DMS 273 (cell line): ENCODE measurements around the gene VPREB1.
"Not testable (repeated sequence)": the region's sequence is repeated elsewhere in the genome, so short reads cannot be mapped to it uniquely, and the experiment has no call there.

Source experiments
- DNase-seq: peaks from one replicate; lab custom pipeline; 2025; ENCODE audit not compliant: unreplicated experiment; lab: John Stamatoyannopoulos, UW

Gene VPREB1

GRCh38 chr22:22244316-22245250, at the start of gene VPREB1:
VPREB1 (plus strand) TSS chr22:22244786; CDS start chr22:22244814, 28 bp downstream.
- no peak for DNase-seq

GRCh38 chr22:22194931-22195264, 49.7 kb upstream of the VPREB1 start:
- no peak for DNase-seq

GRCh38 chr22:22195265-22196017, 49.1 kb upstream of the VPREB1 start:
- DNase-seq, result peak; percentile 89

- no peak for DNase-seq
Observed at GRCh38 chr22:22196018-22196533, 48.5 kb upstream of the VPREB1 start.

- no peak for DNase-seq
Observed at GRCh38 chr22:22196833-22197477, 47.6 kb upstream of the VPREB1 start.

- DNase-seq, result no peak
Observed at GRCh38 chr22:22197993-22198402, 46.6 kb upstream of the VPREB1 start.

GRCh38 chr22:22198751-22199150, 45.8 kb upstream of the VPREB1 start:
- no peak for DNase-seq

GRCh38 chr22:22199634-22200033, 45.0 kb upstream of the VPREB1 start:
- DNase-seq, result no peak

GRCh38 chr22:22200569-22201184, 43.9 kb upstream of the VPREB1 start:
- DNase-seq, result no peak

- peak; percentile 61 for DNase-seq
Observed at GRCh38 chr22:22201185-22201929, 43.2 kb upstream of the VPREB1 start.

GRCh38 chr22:22201930-22202343, 42.6 kb upstream of the VPREB1 start:
- DNase-seq, result no peak

GRCh38 chr22:22203048-22203971, 41.3 kb upstream of the VPREB1 start:
- DNase-seq, result no peak

GRCh38 chr22:22207845-22208564, 36.6 kb upstream of the VPREB1 start:
- peak; percentile 75 for DNase-seq

GRCh38 chr22:22208652-22209051, 35.9 kb upstream of the VPREB1 start:
- DNase-seq, result no peak

- DNase-seq, result not testable (repeated sequence)
Observed at GRCh38 chr22:22209080-22209640, 35.4 kb upstream of the VPREB1 start.

GRCh38 chr22:22210375-22210774, 34.2 kb upstream of the VPREB1 start:
- DNase-seq, result no peak

- no peak for DNase-seq
Observed at GRCh38 chr22:22210889-22211833, 33.4 kb upstream of the VPREB1 start.
